Loucy (cell line): Measurements from ENCODE around the gene MTSS2.

Experiments used
- H2AFZ ChIP-seq: fragments of 200-600 bp; sonication (generic); 2 replicates; pipeline ENCODE4 v1.6.0; 2016; ENCODE audit warnings: antibody characterized with exemption, mild to moderate bottlenecking, low read length, moderate library complexity
- H3F3A ChIP-seq: fragments of 200-600 bp; 2 replicates; pipeline ENCODE4 v1.6.0; 2016; ENCODE audit warnings: antibody characterized with exemption, low read depth, mild to moderate bottlenecking
- H3K27me3 ChIP-seq: fragments of 200-600 bp; sonication (generic); 2 replicates; pipeline ENCODE4 v1.6.1; 2014; ENCODE audit warnings: low read length, mild to moderate bottlenecking; ENCODE audit not compliant: insufficient read depth, poor library complexity, severe bottlenecking
- H3K36me3 ChIP-seq: fragments of 200-600 bp; sonication (generic); 2 replicates; pipeline ENCODE4 v1.6.1; 2016; ENCODE audit warnings: low read length; ENCODE audit not compliant: insufficient read depth
- H3K4me1 ChIP-seq: fragments of 200-600 bp; sonication (generic); 2 replicates; pipeline ENCODE4 v1.5.1; 2014; ENCODE audit warnings: low read length, mild to moderate bottlenecking; ENCODE audit not compliant: insufficient read depth, poor library complexity, severe bottlenecking
- H3K4me2 ChIP-seq: fragments of 200-600 bp; sonication (generic); 2 replicates; pipeline ENCODE4 v1.6.0; 2014; ENCODE audit warnings: antibody characterized with exemption, low read length, low read depth, mild to moderate bottlenecking; ENCODE audit not compliant: poor library complexity, severe bottlenecking
- H3K4me3 ChIP-seq: fragments of 200-600 bp; sonication (generic); 2 replicates; pipeline ENCODE4 v1.5.1; 2014; ENCODE audit warnings: low read length, mild to moderate bottlenecking, mixed read lengths; ENCODE audit not compliant: poor library complexity, severe bottlenecking
- H3K79me2 ChIP-seq: fragments of 200-600 bp; sonication (generic); 2 replicates; pipeline ENCODE4 v1.6.1; 2014; ENCODE audit warnings: low read length; ENCODE audit not compliant: insufficient read depth
- H3K9ac ChIP-seq: fragments of 200-600 bp; sonication (generic); 2 replicates; pipeline ENCODE4 v1.6.0; 2014; ENCODE audit warnings: mild to moderate bottlenecking, low read depth, low read length, moderate library complexity; ENCODE audit not compliant: poor library complexity, severe bottlenecking
- H3K9me2 ChIP-seq: fragments of 200-600 bp; sonication (generic); replicated peaks from 2 replicates; pipeline ENCODE4 v1.6.1; 2016; ENCODE audit warnings: low read depth, low read length, mixed read lengths
- H3K9me3 ChIP-seq: fragments of 200-600 bp; sonication (generic); 2 replicates; pipeline ENCODE4 v1.6.1; 2014; ENCODE audit warnings: mild to moderate bottlenecking, antibody characterized with exemption, low read length, low read depth; ENCODE audit not compliant: insufficient read depth
- H4K20me1 ChIP-seq: fragments of 200-600 bp; sonication (generic); 2 replicates; pipeline ENCODE4 v1.6.0; 2014; ENCODE audit warnings: antibody characterized with exemption, low read length, mild to moderate bottlenecking; ENCODE audit not compliant: insufficient read depth, poor library complexity, severe bottlenecking
- EZH2phosphoT487 ChIP-seq: fragments of 200-600 bp; IDR thresholded peaks from 2 replicates; pipeline ENCODE4 v1.6.1; 2018; ENCODE audit warnings: antibody characterized with exemption, mild to moderate bottlenecking, moderate library complexity, borderline replicate concordance
- TF ChIP-seq, protein P1 (sequence below): fragments of 200-600 bp; sonication (generic); conservative IDR thresholded peaks from 2 replicates; pipeline ENCODE4 v1.5.1; 2014; ENCODE audit warnings: mild to moderate bottlenecking, antibody characterized with exemption, low read length

The MTSS2 gene

DNA sequence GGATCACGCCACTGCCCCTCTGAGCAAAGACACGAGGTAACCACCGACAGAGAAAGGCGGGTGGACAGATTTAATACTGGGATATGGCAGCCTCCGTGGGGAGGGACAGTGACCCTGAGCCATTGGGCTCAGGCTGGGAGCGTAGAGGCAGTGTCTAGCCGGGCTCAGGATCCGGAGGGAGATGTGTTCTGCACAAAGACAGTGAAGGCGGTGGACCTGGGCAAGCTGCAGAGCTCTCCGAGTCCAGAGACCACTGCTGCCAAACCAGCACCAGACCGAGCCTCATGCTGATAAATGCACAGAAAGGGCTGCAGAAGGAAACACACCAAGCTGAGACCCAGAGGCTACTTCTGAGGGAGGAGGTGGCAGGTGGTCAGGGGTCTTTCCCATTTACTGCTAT lies 26.5 kb upstream of the MTSS2 start:
- Histone ChIP-seq H3K36me3 (peaks cover 3% of the 10 kb centered on the region; the same call in 1 of the 2 replicates), H3K4me2 (no peak overlapping the region)
- TF ChIP-seq EZH2phosphoT487 = no peak
- TF ChIP-seq, protein P1, sequence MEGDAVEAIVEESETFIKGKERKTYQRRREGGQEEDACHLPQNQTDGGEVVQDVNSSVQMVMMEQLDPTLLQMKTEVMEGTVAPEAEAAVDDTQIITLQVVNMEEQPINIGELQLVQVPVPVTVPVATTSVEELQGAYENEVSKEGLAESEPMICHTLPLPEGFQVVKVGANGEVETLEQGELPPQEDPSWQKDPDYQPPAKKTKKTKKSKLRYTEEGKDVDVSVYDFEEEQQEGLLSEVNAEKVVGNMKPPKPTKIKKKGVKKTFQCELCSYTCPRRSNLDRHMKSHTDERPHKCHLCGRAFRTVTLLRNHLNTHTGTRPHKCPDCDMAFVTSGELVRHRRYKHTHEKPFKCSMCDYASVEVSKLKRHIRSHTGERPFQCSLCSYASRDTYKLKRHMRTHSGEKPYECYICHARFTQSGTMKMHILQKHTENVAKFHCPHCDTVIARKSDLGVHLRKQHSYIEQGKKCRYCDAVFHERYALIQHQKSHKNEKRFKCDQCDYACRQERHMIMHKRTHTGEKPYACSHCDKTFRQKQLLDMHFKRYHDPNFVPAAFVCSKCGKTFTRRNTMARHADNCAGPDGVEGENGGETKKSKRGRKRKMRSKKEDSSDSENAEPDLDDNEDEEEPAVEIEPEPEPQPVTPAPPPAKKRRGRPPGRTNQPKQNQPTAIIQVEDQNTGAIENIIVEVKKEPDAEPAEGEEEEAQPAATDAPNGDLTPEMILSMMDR = no peak

DNA sequence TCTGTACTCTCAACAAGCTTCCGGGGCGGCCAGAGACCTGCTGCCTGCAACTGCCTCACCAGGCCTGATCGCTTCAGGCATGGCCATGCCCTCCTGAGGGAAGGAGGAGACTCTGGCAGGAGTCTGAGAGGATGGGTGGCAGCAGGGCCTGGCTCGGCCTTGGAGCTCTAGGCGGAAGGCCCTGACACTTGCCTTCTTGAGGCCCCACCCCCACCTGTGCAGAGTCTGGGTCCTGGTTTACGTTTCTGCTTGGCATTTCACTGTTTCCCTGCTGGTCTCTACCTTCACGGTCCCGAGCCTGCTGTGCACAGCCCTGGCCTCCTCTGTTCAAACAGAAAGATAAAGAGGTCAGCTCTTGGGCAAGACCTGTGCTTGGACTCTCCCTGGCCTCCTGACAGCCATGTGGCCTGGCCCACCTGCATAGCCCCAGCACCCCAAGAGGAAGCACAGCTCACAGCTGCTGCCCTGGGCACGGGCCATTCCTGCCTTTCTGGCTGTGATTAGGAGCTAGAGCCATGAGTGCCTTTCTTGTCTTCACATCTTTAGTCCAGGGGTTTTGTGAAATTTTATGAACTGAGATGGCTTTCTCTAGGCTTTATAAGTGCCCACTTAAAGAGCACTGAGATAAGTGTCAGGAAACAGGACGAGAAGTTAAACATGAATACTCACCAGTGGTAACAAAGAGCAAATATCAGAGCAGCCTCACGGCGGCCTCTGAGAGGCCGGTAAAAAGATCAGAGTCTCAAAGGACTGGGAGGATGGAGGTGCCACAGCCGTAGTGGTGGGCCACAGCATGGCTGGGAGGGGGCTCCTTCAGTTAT lies 25.6 kb upstream of the MTSS2 start:
- Histone ChIP-seq H3K4me2 (no peak overlapping the region), H2AFZ (no peak overlapping the region), H3K9me2 (no peaks in the 10 kb centered on the region), H3K4me3 (no peak overlapping the region), H3K27me3 (no peaks in the 10 kb centered on the region), H3K9me3 (no peaks in the 10 kb centered on the region), H3K4me1 (peaks cover 38% of the 10 kb centered on the region), H3F3A (no peaks in the 10 kb centered on the region), H3K9ac (no peak overlapping the region), H3K79me2 (no peaks in the 10 kb centered on the region), H3K36me3 (peaks cover 3% of the 10 kb centered on the region; the same call in 1 of the 2 replicates), H4K20me1 (no peaks in the 10 kb centered on the region)
- no peak for TF ChIP-seq EZH2phosphoT487
- TF ChIP-seq, protein P1 = no peak

More for the DNA sequence above, 26.5 kb upstream of the MTSS2 start:
- H3F3A ChIP-seq = no peaks in the 10 kb centered on the region
- no peaks in the 10 kb centered on the region for H4K20me1 ChIP-seq
- H3K9ac ChIP-seq = no peak overlapping the region
- no peaks in the 10 kb centered on the region for H3K79me2 ChIP-seq
- no peak overlapping the region for H3K4me3 ChIP-seq
- H3K9me2 ChIP-seq = no peaks in the 10 kb centered on the region
- no peaks in the 10 kb centered on the region for H3K9me3 ChIP-seq
- peaks cover 38% of the 10 kb centered on the region for H3K4me1 ChIP-seq
- no peak overlapping the region for H2AFZ ChIP-seq
- no peaks in the 10 kb centered on the region for H3K27me3 ChIP-seq

DNA sequence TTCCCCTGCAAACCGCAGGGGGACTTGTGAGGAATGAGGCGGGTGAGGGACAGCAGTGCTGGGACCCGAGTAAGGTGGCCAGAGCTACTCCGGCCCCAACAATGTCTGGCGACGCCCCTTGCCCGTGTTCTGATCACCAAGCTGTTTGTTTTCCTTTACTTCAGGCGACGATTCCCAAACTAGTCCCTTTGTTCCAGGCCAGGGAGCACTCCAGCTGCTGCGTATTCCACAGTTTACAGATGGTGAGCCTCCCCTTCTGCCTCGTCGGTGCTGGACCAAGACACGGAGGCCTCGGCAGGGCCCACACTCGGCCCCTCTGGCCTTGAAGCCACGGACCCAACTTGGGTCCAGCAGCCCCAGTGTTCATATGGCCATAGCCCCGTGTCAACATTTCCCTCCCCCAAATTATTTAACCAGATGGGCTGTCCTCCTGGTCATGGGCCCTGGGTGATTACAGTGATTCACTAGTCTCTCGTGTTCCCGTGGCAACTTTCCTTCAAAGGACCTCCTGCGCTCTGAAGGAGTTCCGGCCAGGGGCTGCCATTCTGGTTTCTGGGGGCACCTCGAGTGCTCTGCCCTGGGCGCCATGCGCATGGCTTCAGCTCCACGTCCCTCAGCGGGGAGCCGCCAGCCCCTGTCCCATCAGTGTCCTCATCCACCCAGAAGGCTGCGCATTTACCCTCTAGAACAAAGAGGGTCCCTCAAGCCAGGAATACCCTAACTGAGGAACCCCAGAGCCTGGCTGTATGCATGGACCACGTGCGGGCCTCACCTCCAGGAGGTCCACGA lies 24.8 kb upstream of the MTSS2 start:
- peak overlapping the region; percentile 46 for H3K4me2 ChIP-seq
- H3K4me1 ChIP-seq = peaks cover 38% of the 10 kb centered on the region
- TF ChIP-seq EZH2phosphoT487 = no peak
- TF ChIP-seq, protein P1 = no peak

More for the DNA sequence above, 24.8 kb upstream of the MTSS2 start:
- H3K9ac ChIP-seq = peak overlapping the region; percentile 53
- H3K27me3 ChIP-seq = no peaks in the 10 kb centered on the region
- H3K36me3 ChIP-seq = peaks cover 3% of the 10 kb centered on the region; the same call in 1 of the 2 replicates
- no peaks in the 10 kb centered on the region for H3F3A ChIP-seq
- H3K4me3 ChIP-seq = no peak overlapping the region
- no peaks in the 10 kb centered on the region for H4K20me1 ChIP-seq
- H3K9me3 ChIP-seq = no peaks in the 10 kb centered on the region
- no peak overlapping the region for H2AFZ ChIP-seq
- H3K79me2 ChIP-seq = no peaks in the 10 kb centered on the region
- H3K9me2 ChIP-seq = no peaks in the 10 kb centered on the region
